ENCODE measurements around the gene AMN.

DNA sequence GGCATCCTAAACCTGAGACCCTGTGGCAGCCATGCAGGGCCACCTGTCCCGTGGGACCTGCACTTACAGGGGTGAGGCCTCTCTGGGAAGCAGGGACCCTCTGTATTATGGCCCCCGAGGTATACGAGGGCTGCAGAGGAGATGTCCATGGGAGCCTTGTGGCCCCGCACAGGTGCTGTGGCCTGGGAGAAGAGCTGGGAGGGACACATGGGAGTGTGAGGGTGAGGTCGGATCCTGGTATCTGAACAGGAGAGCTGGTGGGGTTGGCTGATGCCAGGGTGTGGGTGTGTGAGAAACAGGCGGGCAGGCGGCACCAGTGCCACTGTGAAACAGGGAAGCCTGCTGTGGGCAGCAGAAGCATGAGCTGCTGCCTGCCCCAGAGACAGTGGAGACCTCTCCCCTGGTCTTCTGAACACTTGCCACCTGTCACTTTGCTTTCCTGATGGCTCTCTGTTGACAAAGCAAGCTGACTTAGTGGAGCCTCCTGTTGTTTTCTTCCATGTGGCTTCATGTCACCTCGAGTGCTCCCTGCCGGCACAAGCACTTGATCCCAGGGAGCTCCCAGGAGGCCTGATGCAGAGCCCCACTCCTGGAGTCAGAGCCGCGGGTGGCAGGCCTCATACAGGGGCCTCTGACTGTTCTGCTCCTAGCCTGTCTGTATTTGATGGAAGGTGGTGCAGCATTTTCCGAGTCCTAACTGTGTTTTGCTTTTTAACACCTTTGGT lies 19.8 kb upstream of the AMN start:
- TF ChIP-seq HNF4G (IDR thresholded peaks at IDR 0.05) = no peak
- TF ChIP-seq CTCF (IDR thresholded peaks at IDR 0.05; ENCODE audit: low read depth, low read length, missing input control) = no peak
- no peak for TF ChIP-seq RAD21 (IDR thresholded peaks at IDR 0.05)
- no peak for TF ChIP-seq HNF4A (conservative IDR thresholded peaks at IDR 0.05)
- TF ChIP-seq, protein P1, sequence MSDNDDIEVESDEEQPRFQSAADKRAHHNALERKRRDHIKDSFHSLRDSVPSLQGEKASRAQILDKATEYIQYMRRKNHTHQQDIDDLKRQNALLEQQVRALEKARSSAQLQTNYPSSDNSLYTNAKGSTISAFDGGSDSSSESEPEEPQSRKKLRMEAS (IDR thresholded peaks at IDR 0.05) = no peak
- no peak for TF ChIP-seq SP1 (IDR thresholded peaks at IDR 0.05)
- TF ChIP-seq TAF1 (conservative IDR thresholded peaks at IDR 0.05) = no peak
- TF ChIP-seq ZBTB33 (IDR thresholded peaks at IDR 0.05) = no peak
- TF ChIP-seq EGR1 (IDR thresholded peaks at IDR 0.05; ENCODE audit: low read depth in 2 of 2) = no peak
- no peak for TF ChIP-seq FOXA1 (IDR thresholded peaks at IDR 0.05)
- TF ChIP-seq GABPA (IDR thresholded peaks at IDR 0.05 in 1 of 2, conservative IDR thresholded peaks at IDR 0.05 in 1 of 2) = no peak
- TF ChIP-seq REST (IDR thresholded peaks at IDR 0.05) = no peak
- no peak for TF ChIP-seq FOXA2 (IDR thresholded peaks at IDR 0.05)

Data from liver (tissue), 3 donors.